IPS-11a (cell line): ENCODE data around the gene CDCA3.

Source experiments
- H3K4me3 ChIP-seq: one replicate; pipeline ENCODE4 v1.5.1; 2013; ENCODE audit warnings: low read depth, low read length, control low read depth

The CDCA3 gene

GRCh38 chr12:6821591-6822425 lies 29.3 kb downstream of the CDCA3 start, which contains the start of gene GPR162:
Gene GPR162, plus strand, starts transcription at chr12:6821821. Its CDS starts 2,078 bp downstream, at chr12:6823899.
- H3K4me3 ChIP-seq, result peak within 1 kb of the TSS; percentile 60

- H3K4me3 ChIP-seq, result no peak overlapping the region
Observed at GRCh38 chr12:6820166-6820565, 30.9 kb downstream of the CDCA3 start.

- H3K4me3 ChIP-seq, result no peak overlapping the region
Observed at GRCh38 chr12:6819106-6820030, 31.7 kb downstream of the CDCA3 start.

- H3K4me3 ChIP-seq, result no peak overlapping the region
Observed at GRCh38 chr12:6818645-6819044, 32.4 kb downstream of the CDCA3 start.

DNA sequence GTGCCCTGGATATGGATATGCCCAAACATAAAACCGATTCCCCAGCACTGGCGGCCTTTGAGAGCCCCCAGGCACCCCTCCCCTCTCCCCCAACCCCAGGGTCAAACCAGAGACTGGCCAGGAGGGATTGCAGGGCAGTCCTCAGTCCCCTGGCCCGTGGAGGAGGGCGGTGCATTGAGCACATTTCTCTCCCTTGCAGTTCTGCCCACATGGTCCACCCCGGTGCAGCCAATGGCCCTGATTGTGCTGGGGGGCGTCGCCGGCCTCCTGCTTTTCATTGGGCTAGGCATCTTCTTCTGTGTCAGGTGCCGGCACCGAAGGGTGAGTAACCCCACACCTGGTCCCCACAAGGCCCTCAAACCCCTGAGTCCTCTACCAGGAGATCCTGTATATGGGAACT lies 32.9 kb downstream of the CDCA3 start:
- no peak overlapping the region for H3K4me3 ChIP-seq

GRCh38 chr12:6817662-6818157 lies 33.4 kb downstream of the CDCA3 start:
- no peak overlapping the region for H3K4me3 ChIP-seq

- H3K4me3 ChIP-seq, result no peak overlapping the region
Observed at GRCh38 chr12:6817098-6817497, 34.0 kb downstream of the CDCA3 start.

DNA sequence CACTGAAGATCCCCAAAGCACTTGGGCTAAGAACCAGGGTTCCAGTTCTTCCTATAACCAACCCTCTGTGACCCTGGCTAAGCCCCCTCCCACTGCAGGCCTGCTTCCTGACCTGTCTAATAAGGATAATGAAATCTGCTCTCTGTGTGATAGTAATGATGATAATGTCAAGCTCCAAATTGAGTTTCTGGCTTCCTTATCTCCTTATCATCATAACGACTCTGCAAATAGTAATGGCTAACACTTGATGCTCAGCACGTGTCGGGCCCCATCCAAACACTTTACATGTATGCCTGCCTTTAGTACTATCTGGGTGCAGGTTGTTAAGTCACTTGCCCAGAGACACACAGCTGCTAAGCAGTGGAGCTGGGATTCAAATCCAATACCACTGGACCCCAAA lies 34.5 kb downstream of the CDCA3 start:
- no peak overlapping the region for H3K4me3 ChIP-seq

GRCh38 chr12:6813363-6813762 lies 37.7 kb downstream of the CDCA3 start:
- H3K4me3 ChIP-seq, result no peak overlapping the region

GRCh38 chr12:6810758-6811157 lies 40.3 kb downstream of the CDCA3 start:
- H3K4me3 ChIP-seq, result no peak overlapping the region

DNA sequence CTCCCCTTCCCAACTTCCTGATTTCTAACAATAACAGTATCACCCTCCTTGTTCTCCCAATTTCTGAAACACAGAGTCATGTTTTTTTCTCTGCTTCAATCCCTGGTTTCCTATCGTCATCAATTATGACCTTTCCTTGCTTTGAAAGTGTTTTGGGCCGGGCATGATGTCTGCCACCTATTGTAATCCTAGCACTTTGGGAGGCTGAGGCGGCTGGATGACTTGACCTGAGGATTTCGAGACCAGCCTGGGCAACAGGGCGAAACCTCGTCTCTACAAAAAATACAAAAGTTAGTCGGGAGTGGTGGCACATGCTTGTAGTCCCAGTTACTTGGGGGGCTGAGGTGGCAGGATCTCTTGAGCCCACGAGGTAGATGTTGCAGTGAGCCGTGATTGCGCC lies 42.0 kb downstream of the CDCA3 start:
- H3K4me3 ChIP-seq, result no peak overlapping the region

DNA sequence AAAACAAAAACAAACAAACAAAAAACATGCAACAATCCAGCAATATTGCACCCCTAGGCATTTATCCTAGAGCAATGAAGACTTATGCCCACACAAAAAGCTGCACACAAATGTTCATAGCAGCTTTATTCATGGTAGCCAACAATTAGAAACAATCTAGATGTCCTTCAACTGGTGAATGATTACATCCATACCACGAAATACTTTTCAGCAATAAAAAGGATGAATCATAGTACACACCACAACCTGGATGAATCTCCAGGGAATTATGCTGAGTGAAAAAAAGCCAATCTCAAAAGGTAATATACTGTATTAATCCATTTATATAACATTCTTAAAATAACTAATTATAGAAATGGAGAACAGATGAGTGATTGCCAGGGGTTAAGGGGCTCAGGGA lies 43.9 kb downstream of the CDCA3 start:
- H3K4me3 ChIP-seq, result no peak overlapping the region

DNA sequence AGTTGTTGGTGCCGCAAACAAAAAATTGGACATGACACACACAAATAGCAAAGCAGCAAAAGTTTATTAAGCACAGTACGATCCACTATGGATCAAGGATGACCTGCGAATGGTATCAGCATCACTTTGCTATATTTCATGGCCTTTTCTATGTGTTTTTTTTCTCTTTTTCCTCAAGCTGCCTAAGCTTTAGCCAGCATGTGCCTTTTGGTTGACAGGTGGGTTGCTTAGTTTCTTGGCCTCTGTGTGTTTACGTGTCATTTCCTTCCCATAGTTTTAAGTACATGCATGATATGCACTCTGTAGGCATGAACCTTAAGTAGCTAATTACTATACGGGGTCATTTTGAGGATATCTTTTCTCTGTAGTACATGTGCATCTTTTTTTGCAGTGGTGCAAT lies 51.9 kb downstream of the CDCA3 start:
- no peak overlapping the region for H3K4me3 ChIP-seq
